H7 (cell line): ENCODE data around the gene TEDDM1. TPM values are rescaled to one million over a fixed set of nuclear protein-coding genes. Genes with fewer than 3 reads are reported as not detected.
"Not testable (repeated sequence)": the region's sequence is repeated elsewhere in the genome, so short reads cannot be mapped to it uniquely, and the experiment has no call there.

ENCODE experiments used
- DNase-seq: peaks from one replicate; pipeline ENCODE4 v3.0.0; 2012
- H3K27me3 ChIP-seq: 2 replicates; pipeline ENCODE4 v1.6.0; 2011; ENCODE audit warnings: mild to moderate bottlenecking, low read length; ENCODE audit not compliant: control insufficient read depth, insufficient read depth
- H3K36me3 ChIP-seq: replicated peaks from 2 replicates; pipeline ENCODE4 v1.5.1; 2011; ENCODE audit warnings: low read length; ENCODE audit not compliant: control insufficient read depth, insufficient read depth
- H3K4me3 ChIP-seq: 2 replicates; pipeline ENCODE4 v1.5.1; 2011; ENCODE audit warnings: low read depth, mild to moderate bottlenecking, control low read depth, low read length, moderate library complexity; ENCODE audit not compliant: insufficient read depth
- total RNA-seq: library from RNA; depleted of rRNA; stranded (reverse); fragments of >200 nt; shearing (Covaris generic); gene quantifications from 2 replicates; pipeline ENCODE4 v1.2.3, GENCODE V29; 2014

Gene TEDDM1
- total RNA-seq, 1 experiment from 2014 or later: not detected

DNA sequence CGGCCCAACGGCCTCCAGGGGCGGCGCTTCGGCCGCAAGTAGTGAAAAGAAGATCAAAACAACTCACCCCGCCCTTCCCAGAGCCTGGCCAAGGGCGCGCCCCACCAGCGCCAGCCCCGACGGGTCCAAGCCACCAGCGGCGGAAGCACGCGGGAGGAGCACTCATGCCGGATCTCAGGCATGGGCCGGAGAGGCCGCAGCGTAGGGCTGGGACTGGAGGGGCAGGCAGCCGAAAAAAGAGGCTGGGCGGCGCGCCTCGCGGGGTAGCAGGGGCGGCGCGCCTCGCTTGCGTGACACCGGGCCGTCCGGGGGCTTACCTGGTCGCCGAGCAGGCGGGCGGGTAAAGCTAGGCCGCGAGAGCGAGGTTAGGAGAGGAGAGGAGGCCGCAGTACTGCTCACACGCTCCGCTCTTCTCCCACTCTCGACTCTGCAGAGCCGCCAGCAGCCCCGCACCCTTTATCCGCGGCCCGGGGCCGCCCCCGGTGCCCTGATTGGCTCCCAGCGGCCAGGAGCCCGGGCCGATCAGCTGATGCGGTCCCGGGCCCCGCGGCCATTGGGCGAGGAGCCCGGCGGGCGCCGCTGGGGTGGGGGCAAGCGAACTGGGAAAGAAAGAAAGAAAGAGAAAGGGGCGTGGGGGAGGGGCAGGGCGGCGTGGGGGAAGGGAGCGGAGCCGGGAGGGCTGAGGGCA, 9.0 kb downstream of the TEDDM1 start, which contains the start of gene GLUL:
GLUL (minus strand) TSS at position 429 of the 688 bp plus-strand sequence. CDS start 3,053 bp downstream, outside the sequence.
- Histone ChIP-seq H3K27me3 (no peaks in the 10 kb centered on the region), H3K4me3 (peak within 1 kb of the TSS; percentile 97), H3K36me3 (peaks cover 22% of the 10 kb centered on the region)
- peak; percentile 99 for DNase-seq

- Histone ChIP-seq H3K36me3 (peaks cover 27% of the 10 kb centered on the region), H3K4me3 (peak overlapping the region; percentile 97), H3K27me3 (no peaks in the 10 kb centered on the region)
- DNase-seq: no peak
Observed at GRCh38 chr1:182391028-182391361, 9.5 kb downstream of the TEDDM1 start.

DNA sequence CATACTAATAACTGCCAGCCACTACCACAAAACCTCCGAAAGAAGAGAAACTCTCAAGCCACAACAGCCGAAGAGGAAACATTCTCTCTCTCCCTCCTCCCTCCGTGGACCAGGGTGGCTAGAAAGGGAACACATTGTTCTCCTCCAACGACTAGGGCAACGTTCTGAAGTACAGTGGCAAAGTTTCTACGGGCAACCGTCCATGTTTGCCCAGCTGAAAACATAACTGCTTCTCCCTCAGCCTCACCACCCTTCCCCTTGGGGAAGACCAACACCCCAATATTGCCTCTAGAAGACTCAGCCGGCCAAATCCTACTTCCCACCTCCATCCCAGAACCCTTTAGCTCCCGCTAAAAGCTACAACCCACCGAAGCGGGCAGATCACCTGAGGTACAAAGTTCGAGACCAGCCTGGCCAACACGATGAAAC, 10.8 kb downstream of the TEDDM1 start:
- peak overlapping the region; percentile 97 for H3K4me3 ChIP-seq

DNA sequence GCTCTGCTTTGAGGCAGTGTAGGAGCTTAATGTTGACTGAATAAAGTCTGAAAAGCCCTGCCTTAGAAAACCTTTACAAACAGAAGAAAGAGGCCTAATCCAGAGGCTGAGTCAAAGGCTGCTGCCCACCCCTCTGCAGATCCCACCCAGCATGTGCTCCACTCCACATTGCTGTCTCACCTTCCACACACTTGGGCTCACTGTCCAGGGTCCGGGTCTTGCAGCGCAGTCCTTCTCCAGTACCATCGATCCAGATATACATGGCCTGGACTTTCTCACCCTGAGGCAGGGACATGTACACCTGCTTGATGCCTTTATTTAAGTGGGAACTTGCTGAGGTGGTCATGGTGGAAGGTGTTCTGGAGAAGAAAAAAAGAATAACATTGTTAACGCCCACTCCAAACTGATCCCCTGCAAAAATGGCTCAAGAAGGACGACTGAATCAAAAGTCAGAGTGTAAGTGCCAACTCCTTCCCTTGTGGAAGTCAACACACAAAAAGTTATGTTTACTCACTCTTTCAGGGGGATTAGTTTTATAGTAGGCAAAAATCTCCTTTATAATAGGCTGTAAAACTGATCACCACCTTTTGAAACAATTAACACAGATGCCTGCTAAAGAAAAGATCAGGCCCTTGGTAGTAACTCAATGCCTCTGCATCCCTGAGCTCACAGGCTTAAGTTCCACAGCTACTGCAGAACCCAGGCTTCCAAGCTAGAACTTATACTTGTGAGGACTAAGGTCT, 11.9 kb downstream of the TEDDM1 start:
- no peak for DNase-seq
- Histone ChIP-seq H3K36me3 (peaks cover 50% of the 10 kb centered on the region), H3K4me3 (no peak overlapping the region; the same call in 1 of the 2 replicates), H3K27me3 (no peaks in the 10 kb centered on the region)

More for the DNA sequence above, 10.8 kb downstream of the TEDDM1 start:
- no peaks in the 10 kb centered on the region for H3K27me3 ChIP-seq
- no peak for DNase-seq
- peaks cover 39% of the 10 kb centered on the region for H3K36me3 ChIP-seq

DNA sequence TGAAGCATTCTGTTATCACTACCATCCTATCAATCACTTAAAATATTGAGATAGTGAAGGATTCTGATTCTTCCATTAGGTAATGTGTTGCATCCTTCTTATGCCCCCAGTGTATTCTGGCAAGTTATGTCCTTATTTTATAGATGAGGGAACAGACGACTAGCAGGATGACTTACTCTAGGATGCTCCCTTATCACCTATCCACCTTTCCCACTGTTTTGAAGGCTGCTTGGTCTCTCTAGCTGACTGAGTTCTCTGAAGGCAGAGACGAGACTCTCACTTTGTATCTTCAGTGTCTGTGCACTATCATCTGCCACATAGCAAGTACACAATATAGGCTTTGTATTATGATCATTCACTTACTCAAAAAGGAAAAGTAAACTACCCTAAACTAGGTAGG, 12.9 kb downstream of the TEDDM1 start:
- Histone ChIP-seq H3K27me3 (no peaks in the 10 kb centered on the region), H3K4me3 (no peak overlapping the region), H3K36me3 (peaks cover 53% of the 10 kb centered on the region)
- no peak for DNase-seq

DNA sequence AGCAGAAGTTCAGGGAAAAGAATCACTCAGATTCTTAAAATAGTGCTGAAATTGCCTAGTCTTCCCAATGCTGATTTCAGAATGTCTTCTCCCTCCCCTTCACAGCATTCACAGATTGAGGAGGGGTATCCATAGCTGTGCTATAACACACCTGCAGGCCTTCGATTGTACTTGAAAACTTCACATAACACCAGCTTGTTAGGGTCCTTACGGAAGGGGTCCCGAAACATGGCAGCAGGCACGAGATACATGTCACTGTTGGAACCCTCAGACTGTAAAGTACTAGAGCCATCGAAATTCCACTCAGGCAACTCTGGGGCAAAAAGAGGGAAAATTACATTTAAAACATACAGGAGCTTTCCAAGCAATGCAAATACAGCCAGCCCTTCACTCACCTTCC, 13.5 kb downstream of the TEDDM1 start:
- H3K27me3 ChIP-seq: no peaks in the 10 kb centered on the region
- no peak for DNase-seq
- H3K36me3 ChIP-seq: peaks cover 54% of the 10 kb centered on the region
- no peak overlapping the region for H3K4me3 ChIP-seq

GRCh38 chr1:182385885-182386853, 14.3 kb downstream of the TEDDM1 start:
- no peaks in the 10 kb centered on the region for H3K27me3 ChIP-seq
- peaks cover 54% of the 10 kb centered on the region for H3K36me3 ChIP-seq

GRCh38 chr1:182384387-182384960, 16.0 kb downstream of the TEDDM1 start:
- H3K27me3 ChIP-seq: no peaks in the 10 kb centered on the region
- H3K4me3 ChIP-seq: no peak overlapping the region
- no peak for DNase-seq
- H3K36me3 ChIP-seq: peaks cover 52% of the 10 kb centered on the region

More at GRCh38 chr1:182385885-182386853, 14.3 kb downstream of the TEDDM1 start:
- H3K4me3 ChIP-seq: no peak overlapping the region
- no peak for DNase-seq

GRCh38 chr1:182383934-182384333, 16.5 kb downstream of the TEDDM1 start:
- H3K27me3 ChIP-seq: no peaks in the 10 kb centered on the region
- H3K4me3 ChIP-seq: no peak overlapping the region
- DNase-seq: no peak
- H3K36me3 ChIP-seq: peaks cover 52% of the 10 kb centered on the region

DNA sequence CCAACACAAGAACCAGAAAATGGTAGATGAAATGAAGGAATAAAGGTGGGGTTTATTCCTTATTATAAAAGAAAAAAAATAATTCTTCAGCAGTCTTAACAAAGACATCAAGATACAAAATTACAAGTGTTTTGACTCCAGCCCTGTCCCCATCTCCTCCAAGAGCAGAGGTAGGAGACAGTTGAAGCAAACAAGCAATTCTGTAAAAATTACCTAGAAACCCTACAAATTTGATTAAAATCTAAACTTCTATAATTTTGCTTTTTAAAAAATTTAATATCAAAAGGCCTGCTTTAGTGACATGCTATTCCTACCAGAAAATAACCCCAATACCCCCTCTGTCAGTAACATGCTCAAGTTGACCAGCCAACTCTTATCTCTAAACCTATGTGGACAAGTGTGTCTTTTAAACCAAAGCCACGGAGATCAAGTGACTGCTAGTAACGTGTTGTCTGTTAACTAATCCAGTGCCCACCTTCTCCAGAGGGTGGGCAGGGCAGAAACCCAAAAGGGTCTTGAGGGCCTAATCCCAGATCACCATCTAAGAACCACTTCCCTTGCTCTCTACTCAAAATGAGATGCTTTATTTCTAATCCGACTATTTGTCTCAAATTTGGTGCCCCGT, 17.3 kb downstream of the TEDDM1 start:
- peaks cover 49% of the 10 kb centered on the region for H3K36me3 ChIP-seq
- H3K27me3 ChIP-seq: no peaks in the 10 kb centered on the region
- DNase-seq: no peak
- H3K4me3 ChIP-seq: no peak overlapping the region

DNA sequence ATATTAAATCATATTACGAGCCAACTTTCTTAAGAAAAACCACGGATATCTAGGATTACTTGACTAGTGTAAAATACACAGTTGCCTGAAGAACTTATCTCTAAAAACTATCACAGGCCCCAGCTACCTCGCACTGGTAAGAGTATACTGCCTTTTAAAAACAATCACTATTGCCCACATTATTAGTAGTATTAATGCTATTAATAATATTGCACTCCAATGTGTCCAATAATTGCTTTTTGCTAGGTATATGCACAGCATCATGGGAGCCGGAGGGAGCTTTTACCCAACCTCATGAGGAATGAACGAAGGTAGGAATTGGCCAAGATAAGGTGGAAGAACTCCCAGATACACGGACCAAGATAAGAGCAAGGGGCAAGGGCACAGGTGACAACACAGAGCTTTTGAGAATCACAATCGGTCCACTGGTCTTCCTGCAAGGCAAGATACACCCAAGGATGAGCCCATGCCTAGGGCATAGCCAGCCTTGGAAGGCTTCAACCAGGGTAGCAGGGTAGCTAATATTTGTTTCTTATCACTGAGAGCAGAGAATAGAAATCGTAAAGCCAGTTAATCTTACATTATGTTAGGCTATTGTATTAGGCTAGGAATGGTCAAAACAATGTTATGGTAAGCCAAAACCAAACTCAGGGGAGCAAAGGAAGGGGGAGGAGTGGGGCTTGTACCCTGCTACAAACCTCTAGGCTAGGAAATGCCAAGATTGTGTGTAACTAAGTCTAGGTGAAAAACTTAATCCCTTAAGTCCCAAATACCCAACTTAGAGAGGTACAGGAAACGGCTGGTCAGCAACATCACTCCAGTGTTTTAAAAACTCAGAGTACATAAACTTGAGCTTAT, 18.3 kb downstream of the TEDDM1 start:
- H3K27me3 ChIP-seq: no peaks in the 10 kb centered on the region
- no peak overlapping the region for H3K4me3 ChIP-seq
- H3K36me3 ChIP-seq: peaks cover 39% of the 10 kb centered on the region
- no peak for DNase-seq

DNA sequence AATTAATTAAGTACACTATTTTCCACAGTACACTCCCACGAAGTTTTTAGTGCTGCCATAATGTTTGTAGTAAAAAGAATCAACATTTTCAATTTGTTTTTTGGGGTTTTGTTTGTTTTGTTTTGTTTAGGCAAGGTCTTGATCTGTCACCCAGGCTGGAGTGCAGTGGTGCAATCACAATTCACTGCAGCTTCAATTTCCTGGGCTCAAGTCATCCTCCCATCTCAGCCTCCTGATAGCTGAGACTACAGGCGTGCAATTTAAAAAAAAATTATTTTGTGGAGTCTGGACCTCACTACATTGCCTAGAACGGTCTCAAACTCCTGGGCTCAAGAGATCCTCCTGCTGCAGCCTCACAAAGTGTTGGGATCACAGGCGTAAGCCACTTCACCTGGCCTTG, 20.3 kb downstream of the TEDDM1 start:
- no peaks in the 10 kb centered on the region for H3K27me3 ChIP-seq
- H3K36me3 ChIP-seq: peaks cover 20% of the 10 kb centered on the region
- DNase-seq: no peak
- H3K4me3 ChIP-seq: no peak overlapping the region

DNA sequence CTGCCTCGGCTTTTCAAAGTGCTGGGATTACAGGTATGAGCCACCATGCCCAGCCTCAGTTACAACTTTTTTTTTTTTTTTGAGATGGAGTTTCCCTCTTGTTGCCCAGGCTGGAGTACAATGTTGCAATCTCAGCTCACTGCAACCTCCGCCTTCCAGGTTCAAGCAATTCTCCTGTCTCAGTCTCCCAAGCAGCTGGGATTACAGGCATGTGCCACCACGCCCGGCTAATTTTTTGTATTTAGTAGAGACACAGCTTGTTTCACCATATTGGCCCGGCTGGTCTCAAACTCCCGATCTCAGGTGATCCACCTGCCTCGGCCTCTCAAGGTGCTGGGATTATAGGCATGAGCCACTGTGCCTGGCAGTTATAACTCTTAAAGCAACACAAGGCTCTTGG, 20.7 kb downstream of the TEDDM1 start:
- not testable (repeated sequence) for DNase-seq, H3K4me3 ChIP-seq, H3K27me3 ChIP-seq
- peaks cover 17% of the 10 kb centered on the region for H3K36me3 ChIP-seq
